SK-N-SH treated with all-trans-retinoic acid at 6 μM for 48 hours (cell line): ENCODE results near the gene ZNF423.

Experiments
- ARNTL ChIP-seq: fragments of 450-650 bp; formaldehyde crosslinking; IDR thresholded peaks from 2 replicates; pipeline ENCODE4 v1.5.0; 2020; ENCODE audit warnings: low read depth, mild to moderate bottlenecking, moderate library complexity, borderline replicate concordance
- RARB ChIP-seq: fragments of 250-450 bp; sonication (Bioruptor Pico); IDR thresholded peaks from 2 replicates; pipeline ENCODE4 v1.8.0; 2021; ENCODE audit warnings: mild to moderate bottlenecking, moderate library complexity
- TOX ChIP-seq: fragments of 250-450 bp; sonication (Bioruptor Pico); IDR thresholded peaks from 2 replicates; pipeline ENCODE4 v1.8.0; 2021; ENCODE audit warnings: mild to moderate bottlenecking, moderate library complexity, borderline replicate concordance
- ZNF70 ChIP-seq: fragments of 450-650 bp; formaldehyde crosslinking; IDR thresholded peaks from 2 replicates; pipeline ENCODE4 v1.5.0; 2020; ENCODE audit warnings: mild to moderate bottlenecking, moderate library complexity
- TF ChIP-seq, protein P1 (sequence below): fragments of 250-450 bp; sonication (Bioruptor Pico); IDR thresholded peaks from 2 replicates; pipeline ENCODE4 v1.8.0; 2021; ENCODE audit warnings: low read depth, mild to moderate bottlenecking, moderate library complexity, borderline replicate concordance
- TF ChIP-seq, protein P2 (sequence below): fragments of 250-450 bp; sonication (Bioruptor Pico); IDR thresholded peaks from 2 replicates; pipeline ENCODE4 v1.5.0; 2020; ENCODE audit warnings: mild to moderate bottlenecking, moderate library complexity

DNA sequence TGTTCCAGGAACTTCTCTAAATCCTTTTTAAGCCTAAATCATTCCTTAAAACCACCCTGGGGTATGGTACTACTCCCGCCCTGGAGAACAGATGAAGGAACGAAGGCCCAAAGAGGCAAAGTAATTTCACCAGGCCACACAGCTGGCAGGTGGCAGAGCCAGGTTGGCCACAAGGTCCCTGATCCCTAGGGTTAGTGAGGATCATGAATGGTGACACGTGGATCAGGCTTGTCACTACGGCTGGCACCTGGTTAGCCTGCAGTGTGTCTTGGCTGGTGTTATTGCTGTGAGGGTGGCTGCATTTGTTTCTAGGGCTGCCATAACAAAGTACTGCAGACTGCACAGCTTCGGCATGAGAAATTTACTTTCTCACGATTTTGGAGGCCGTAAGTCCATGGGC lies 26.0 kb upstream of the ZNF423 start:
- TF ChIP-seq ARNTL: no peak
- TF ChIP-seq RARB (CRISPR knock-in tag): no peak
- TF ChIP-seq, protein P1, sequence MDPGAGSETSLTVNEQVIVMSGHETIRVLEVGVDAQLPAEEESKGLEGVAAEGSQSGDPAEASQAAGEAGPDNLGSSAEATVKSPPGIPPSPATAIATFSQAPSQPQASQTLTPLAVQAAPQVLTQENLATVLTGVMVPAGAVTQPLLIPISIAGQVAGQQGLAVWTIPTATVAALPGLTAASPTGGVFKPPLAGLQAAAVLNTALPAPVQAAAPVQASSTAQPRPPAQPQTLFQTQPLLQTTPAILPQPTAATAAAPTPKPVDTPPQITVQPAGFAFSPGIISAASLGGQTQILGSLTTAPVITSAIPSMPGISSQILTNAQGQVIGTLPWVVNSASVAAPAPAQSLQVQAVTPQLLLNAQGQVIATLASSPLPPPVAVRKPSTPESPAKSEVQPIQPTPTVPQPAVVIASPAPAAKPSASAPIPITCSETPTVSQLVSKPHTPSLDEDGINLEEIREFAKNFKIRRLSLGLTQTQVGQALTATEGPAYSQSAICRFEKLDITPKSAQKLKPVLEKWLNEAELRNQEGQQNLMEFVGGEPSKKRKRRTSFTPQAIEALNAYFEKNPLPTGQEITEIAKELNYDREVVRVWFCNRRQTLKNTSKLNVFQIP: no peak
- no peak for TF ChIP-seq ZNF70 (CRISPR knock-in tag)
- no peak for TF ChIP-seq TOX
- TF ChIP-seq, protein P2, sequence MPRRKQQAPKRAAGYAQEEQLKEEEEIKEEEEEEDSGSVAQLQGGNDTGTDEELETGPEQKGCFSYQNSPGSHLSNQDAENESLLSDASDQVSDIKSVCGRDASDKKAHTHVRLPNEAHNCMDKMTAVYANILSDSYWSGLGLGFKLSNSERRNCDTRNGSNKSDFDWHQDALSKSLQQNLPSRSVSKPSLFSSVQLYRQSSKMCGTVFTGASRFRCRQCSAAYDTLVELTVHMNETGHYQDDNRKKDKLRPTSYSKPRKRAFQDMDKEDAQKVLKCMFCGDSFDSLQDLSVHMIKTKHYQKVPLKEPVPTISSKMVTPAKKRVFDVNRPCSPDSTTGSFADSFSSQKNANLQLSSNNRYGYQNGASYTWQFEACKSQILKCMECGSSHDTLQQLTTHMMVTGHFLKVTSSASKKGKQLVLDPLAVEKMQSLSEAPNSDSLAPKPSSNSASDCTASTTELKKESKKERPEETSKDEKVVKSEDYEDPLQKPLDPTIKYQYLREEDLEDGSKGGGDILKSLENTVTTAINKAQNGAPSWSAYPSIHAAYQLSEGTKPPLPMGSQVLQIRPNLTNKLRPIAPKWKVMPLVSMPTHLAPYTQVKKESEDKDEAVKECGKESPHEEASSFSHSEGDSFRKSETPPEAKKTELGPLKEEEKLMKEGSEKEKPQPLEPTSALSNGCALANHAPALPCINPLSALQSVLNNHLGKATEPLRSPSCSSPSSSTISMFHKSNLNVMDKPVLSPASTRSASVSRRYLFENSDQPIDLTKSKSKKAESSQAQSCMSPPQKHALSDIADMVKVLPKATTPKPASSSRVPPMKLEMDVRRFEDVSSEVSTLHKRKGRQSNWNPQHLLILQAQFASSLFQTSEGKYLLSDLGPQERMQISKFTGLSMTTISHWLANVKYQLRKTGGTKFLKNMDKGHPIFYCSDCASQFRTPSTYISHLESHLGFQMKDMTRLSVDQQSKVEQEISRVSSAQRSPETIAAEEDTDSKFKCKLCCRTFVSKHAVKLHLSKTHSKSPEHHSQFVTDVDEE (CRISPR knock-in tag): no peak
